Measurements from ENCODE around the gene RUBCNL.

RUBCNL gene

DNA sequence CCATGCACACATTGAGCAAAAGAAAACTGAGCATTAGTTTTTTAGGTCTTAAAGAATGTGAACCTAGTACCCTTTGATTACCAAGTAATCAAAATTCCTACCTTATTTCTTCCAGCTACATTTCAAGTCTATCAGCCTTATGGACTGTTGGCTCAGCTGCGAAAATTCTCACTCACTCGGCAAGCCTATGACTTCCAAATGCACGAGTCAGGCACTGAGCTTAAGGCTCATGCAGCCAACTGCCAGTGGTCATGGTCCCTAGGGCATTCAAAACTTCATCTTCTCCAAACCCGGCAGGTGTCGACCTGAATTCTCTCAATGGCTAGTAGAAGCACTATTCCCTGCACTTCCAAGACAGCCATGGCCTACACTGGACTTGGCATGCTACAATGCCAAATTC lies 41.2 kb downstream of the RUBCNL start:
- TF ChIP-seq, protein P1, sequence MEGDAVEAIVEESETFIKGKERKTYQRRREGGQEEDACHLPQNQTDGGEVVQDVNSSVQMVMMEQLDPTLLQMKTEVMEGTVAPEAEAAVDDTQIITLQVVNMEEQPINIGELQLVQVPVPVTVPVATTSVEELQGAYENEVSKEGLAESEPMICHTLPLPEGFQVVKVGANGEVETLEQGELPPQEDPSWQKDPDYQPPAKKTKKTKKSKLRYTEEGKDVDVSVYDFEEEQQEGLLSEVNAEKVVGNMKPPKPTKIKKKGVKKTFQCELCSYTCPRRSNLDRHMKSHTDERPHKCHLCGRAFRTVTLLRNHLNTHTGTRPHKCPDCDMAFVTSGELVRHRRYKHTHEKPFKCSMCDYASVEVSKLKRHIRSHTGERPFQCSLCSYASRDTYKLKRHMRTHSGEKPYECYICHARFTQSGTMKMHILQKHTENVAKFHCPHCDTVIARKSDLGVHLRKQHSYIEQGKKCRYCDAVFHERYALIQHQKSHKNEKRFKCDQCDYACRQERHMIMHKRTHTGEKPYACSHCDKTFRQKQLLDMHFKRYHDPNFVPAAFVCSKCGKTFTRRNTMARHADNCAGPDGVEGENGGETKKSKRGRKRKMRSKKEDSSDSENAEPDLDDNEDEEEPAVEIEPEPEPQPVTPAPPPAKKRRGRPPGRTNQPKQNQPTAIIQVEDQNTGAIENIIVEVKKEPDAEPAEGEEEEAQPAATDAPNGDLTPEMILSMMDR (IDR thresholded peaks at IDR 0.05; ENCODE audit: poor library complexity, severe bottlenecking), result no peak
- ATAC-seq (ENCODE audit: low read depth) (no peak), DNase-seq (ENCODE audit: low spot score) (no peak)
- no peaks in the 10 kb centered on the region for H3K9me3 ChIP-seq (ENCODE audit: severe bottlenecking)
- no peak overlapping the region for H3K27ac ChIP-seq (ENCODE audit: poor library complexity, severe bottlenecking)
- H3K4me1 ChIP-seq (ENCODE audit: insufficient read depth, poor library complexity, severe bottlenecking), result no peaks in the 10 kb centered on the region
- no peaks in the 10 kb centered on the region for H3K27me3 ChIP-seq (ENCODE audit: insufficient read depth, poor library complexity, severe bottlenecking)
- H3K4me3 ChIP-seq (ENCODE audit: severe bottlenecking), result no peak overlapping the region
- no peaks in the 10 kb centered on the region for H3K36me3 ChIP-seq (ENCODE audit: low read depth)

DNA sequence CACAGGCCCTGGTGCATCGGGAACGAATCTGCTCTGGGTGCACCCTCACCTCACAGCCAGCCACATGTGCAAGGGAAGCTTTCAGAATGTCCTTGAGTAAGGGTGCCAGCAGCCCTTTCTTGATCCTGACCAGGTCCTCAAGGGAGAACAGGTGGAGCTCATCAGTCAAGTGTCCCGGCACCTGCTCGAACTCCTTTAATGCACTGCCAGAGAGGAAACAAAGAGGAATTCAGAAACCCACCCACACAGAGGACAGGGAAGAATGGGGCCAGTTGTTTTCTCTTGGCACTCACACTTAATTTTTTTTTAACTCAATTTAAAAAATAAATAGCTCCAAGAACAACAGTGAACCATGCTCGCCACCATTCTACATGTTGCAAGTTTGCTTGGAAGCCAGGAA lies 41.7 kb downstream of the RUBCNL start:
- H3K9me3 ChIP-seq (ENCODE audit: severe bottlenecking), result no peaks in the 10 kb centered on the region
- TF ChIP-seq, protein P1 (IDR thresholded peaks at IDR 0.05; ENCODE audit: poor library complexity, severe bottlenecking), result no peak
- no peaks in the 10 kb centered on the region for H3K36me3 ChIP-seq (ENCODE audit: low read depth)
- ATAC-seq (ENCODE audit: low read depth) (no peak), DNase-seq (ENCODE audit: low spot score) (no peak)
- H3K27me3 ChIP-seq (ENCODE audit: insufficient read depth, poor library complexity, severe bottlenecking), result no peaks in the 10 kb centered on the region
- no peak overlapping the region for H3K4me3 ChIP-seq (ENCODE audit: severe bottlenecking)
- no peak overlapping the region for H3K27ac ChIP-seq (ENCODE audit: poor library complexity, severe bottlenecking)
- no peaks in the 10 kb centered on the region for H3K4me1 ChIP-seq (ENCODE audit: insufficient read depth, poor library complexity, severe bottlenecking)

DNA sequence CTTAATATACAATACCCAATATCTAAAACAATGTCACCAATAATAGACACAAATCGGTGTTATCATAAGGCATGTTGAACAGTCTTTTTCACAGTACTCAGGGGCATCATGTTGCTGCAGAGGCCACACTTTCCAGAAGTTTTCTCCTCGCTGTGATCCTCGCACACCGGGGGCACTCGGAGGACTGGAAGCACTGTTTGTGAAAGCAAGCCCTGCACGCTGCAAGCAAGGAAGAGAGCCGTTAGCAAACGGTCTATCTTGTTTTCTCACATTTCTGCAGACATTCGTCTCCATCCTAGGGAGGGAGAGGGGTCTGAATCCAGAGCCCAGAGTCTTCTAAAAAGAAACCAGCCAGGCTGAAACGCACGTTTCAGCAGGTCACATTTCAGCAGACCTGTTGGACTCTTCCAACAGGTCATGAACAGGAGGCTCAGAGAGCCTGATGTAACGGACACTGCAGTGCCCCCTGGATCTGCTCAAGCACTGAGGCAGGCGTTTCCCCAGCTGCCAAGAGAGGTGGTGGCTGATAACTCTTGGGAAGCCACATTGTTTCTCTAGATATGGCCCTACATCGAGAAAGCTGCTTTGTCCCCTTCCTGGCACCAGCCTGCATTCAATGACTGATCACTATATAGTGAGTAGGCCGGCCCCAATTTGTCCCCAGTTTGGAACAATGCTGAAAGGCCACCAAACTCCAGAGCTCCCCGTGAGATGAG lies 43.6 kb downstream of the RUBCNL start:
- TF ChIP-seq, protein P1 (IDR thresholded peaks at IDR 0.05; ENCODE audit: poor library complexity, severe bottlenecking), result no peak
- Histone ChIP-seq H3K4me1 (ENCODE audit: insufficient read depth, poor library complexity, severe bottlenecking) (peaks cover 5% of the 10 kb centered on the region), H3K27ac (ENCODE audit: poor library complexity, severe bottlenecking) (no peak overlapping the region), H3K27me3 (ENCODE audit: insufficient read depth, poor library complexity, severe bottlenecking) (no peaks in the 10 kb centered on the region), H3K36me3 (ENCODE audit: low read depth) (no peaks in the 10 kb centered on the region), H3K9me3 (ENCODE audit: severe bottlenecking) (no peaks in the 10 kb centered on the region), H3K4me3 (ENCODE audit: severe bottlenecking) (no peak overlapping the region)
- no peak for DNase-seq (ENCODE audit: low spot score)
- ATAC-seq (ENCODE audit: low read depth), result no peak

DNA sequence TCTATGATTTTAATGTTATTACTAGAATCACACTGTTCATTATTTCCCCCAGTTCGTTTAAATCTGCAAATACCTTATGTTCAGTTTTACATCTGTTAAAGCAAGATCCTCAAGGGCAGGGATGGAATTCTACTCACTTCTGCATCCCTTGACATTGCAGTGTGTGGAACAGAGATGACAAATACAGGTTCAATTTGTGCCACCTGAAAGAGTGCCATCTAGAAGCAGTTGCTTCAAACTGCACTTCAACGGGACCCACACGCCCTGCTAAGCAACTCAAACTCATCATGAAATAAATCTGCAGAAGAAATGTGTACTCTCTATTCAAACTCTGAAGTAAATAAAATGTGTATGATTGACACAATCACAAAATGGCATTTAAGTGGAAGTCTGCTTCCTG lies 44.5 kb downstream of the RUBCNL start:
- TF ChIP-seq, protein P1 (IDR thresholded peaks at IDR 0.05; ENCODE audit: poor library complexity, severe bottlenecking), result no peak
- ATAC-seq (ENCODE audit: low read depth) (no peak), DNase-seq (ENCODE audit: low spot score) (no peak)
- H3K4me3 ChIP-seq (ENCODE audit: severe bottlenecking), result no peak overlapping the region
- no peaks in the 10 kb centered on the region for H3K36me3 ChIP-seq (ENCODE audit: low read depth)
- H3K27ac ChIP-seq (ENCODE audit: poor library complexity, severe bottlenecking), result no peak overlapping the region
- no peaks in the 10 kb centered on the region for H3K27me3 ChIP-seq (ENCODE audit: insufficient read depth, poor library complexity, severe bottlenecking)
- no peaks in the 10 kb centered on the region for H3K9me3 ChIP-seq (ENCODE audit: severe bottlenecking)
- H3K4me1 ChIP-seq (ENCODE audit: insufficient read depth, poor library complexity, severe bottlenecking), result peaks cover 5% of the 10 kb centered on the region

DNA sequence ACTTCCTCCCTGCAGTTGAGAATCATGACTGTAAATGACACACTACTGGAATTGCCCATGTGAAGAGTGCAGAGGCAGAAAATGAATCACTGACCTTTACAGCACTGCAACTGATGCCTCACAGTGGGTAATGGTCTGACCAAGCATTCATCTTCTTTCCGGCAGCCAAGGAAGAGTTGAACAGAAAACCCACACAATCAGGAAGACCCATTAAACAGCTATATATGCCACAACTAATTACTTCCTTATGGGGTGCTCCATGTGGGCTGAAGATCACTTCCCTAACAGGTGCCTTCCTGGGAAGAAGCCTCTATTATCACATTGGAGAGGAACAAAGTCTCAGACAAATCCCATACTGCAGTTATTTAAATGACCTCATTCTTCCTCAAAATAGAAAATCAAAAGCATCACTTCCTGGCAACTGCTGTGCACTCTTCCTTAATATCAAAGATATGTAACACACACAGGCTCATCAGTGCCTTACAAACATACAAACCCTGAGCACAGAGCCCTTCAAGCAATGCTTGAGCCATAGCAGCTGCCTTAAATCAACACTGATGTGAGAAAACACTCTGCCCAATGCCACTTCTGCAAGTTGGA lies 45.8 kb downstream of the RUBCNL start:
- Histone ChIP-seq H3K9me3 (ENCODE audit: severe bottlenecking) (no peaks in the 10 kb centered on the region), H3K4me1 (ENCODE audit: insufficient read depth, poor library complexity, severe bottlenecking) (peaks cover 5% of the 10 kb centered on the region), H3K27ac (ENCODE audit: poor library complexity, severe bottlenecking) (no peak overlapping the region), H3K27me3 (ENCODE audit: insufficient read depth, poor library complexity, severe bottlenecking) (no peaks in the 10 kb centered on the region), H3K36me3 (ENCODE audit: low read depth) (no peaks in the 10 kb centered on the region), H3K4me3 (ENCODE audit: severe bottlenecking) (no peak overlapping the region)
- DNase-seq (ENCODE audit: low spot score), result no peak
- TF ChIP-seq, protein P1 (IDR thresholded peaks at IDR 0.05; ENCODE audit: poor library complexity, severe bottlenecking), result no peak
- peak; percentile 70; the same call in 1 of the 3 replicates for ATAC-seq (ENCODE audit: low read depth)

Data from RWPE2 (cell line).